ENCODE results near the gene ELP1.
A peak's percentile ranks its signal among the peaks of the same experiment; 100 is the strongest.

Gene ELP1

DNA sequence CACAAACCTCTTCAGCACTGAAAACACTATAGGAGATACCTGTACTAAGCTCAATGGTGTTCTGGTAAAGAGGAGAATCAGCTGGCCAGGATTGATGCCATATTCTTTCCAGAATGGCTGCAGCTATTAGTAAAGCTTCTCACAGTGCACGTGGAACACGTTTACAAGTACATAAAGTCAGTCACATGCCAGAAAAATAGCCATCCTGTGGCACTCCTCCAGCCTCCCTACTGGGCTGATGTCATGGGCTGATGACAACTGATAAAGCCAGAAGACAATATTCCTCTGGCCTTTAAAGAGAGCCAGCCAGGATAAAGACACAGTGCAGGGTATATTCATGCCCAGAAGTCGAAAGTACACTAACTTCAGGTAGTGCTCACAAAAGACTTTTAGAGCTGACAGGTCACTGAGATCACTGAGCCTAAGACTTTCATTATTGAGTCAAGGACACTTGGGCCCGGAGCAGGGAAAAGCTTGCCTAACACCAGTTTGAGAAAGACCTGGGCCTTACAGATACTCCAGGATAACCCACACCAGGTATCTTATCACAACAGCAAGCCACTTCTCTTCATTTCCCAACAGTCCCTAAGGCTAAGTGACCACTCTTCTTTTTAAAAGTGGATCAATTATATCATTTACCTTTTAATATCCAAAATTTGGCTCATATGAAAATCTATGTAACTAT lies 29.7 kb upstream of the ELP1 start:
- H2AK5ac ChIP-seq (ENCODE audit: low read length, severe bottlenecking) = no peak overlapping the region
- WGBS = 89% methylated on average over 4 of the region's 4 CpGs
- no peak overlapping the region for H3K4me3 ChIP-seq (ENCODE audit: insufficient read depth in 1 of 2, low read depth in 1 of 2, low read length in 2 of 2)
- H3K79me1 ChIP-seq (replicated peaks; ENCODE audit: low read length, poor library complexity, severe bottlenecking) = peaks cover 11% of the 10 kb centered on the region
- peaks cover 10 to 67% of the 10 kb centered on the region in 2 experiments for H3K36me3 ChIP-seq (ENCODE audit: control insufficient read depth in 1 of 2, insufficient read depth in 2 of 2, low read depth in 1 of 2, low read length in 2 of 2)
- no peak overlapping the region for H2BK120ac ChIP-seq (ENCODE audit: low read depth, low read length)
- peak overlapping the region; percentile 18 for H3K4me2 ChIP-seq (ENCODE audit: low read length, poor library complexity, severe bottlenecking)
- H4K91ac ChIP-seq (ENCODE audit: low read length) = no peak overlapping the region
- no peak overlapping the region for H3K9ac ChIP-seq (ENCODE audit: low read length)
- H4K8ac ChIP-seq (ENCODE audit: low read length) = no peak overlapping the region
- H3K18ac ChIP-seq (ENCODE audit: low read depth in 1 of 2, low read length in 2 of 2) = no peak overlapping the region
- no peaks in the 10 kb centered on the region for H3K4me1 ChIP-seq (ENCODE audit: control insufficient read depth, insufficient read depth, low read depth, low read length)
- H2BK5ac ChIP-seq (ENCODE audit: low read depth, low read length, poor library complexity, severe bottlenecking) = no peak overlapping the region
- no peak overlapping the region for H3K4ac ChIP-seq (ENCODE audit: low read depth in 1 of 2, low read length in 2 of 2)
- H2BK12ac ChIP-seq (ENCODE audit: low read length in 2 of 2) = no peak overlapping the region
- no peak overlapping the region for H2AFZ ChIP-seq (ENCODE audit: low read depth, low read length)
- no peak overlapping the region for H3K14ac ChIP-seq (ENCODE audit: low read length in 2 of 2)
- no peak for DNase-seq
- H3K23ac ChIP-seq (ENCODE audit: low read length in 2 of 2) = no peak overlapping the region
- no peak overlapping the region for H3K27ac ChIP-seq (ENCODE audit: low read length, poor library complexity, severe bottlenecking)
- no peaks in the 10 kb centered on the region for H3K9me3 ChIP-seq (ENCODE audit: control insufficient read depth, low read length)
- H3K27me3 ChIP-seq (ENCODE audit: control insufficient read depth in 1 of 2, insufficient read depth in 1 of 2, low read length in 2 of 2) = no peaks in the 10 kb centered on the region
- no peak overlapping the region for H2BK15ac ChIP-seq (ENCODE audit: low read depth, poor library complexity, severe bottlenecking)

DNA sequence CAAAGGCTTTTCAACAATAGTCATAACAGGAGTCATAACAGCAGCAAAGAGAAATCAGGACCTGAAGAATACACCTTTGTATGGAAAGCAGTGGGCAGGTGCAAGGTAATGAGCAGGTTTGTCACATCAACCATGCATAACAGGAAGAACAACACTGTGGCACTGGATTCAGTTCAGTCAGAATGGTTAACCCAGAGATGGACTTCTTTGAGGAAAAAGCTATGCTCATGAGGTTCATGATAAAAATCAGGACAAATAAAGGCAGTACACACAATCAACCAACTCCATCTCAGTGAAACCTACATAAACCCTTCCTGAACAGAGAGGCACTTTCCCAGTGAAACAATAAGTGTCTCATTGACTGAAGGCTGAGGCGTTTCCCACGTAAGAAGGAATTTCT lies 27.2 kb upstream of the ELP1 start:
- no peak overlapping the region for H3K14ac ChIP-seq (ENCODE audit: low read length in 2 of 2)
- no peak overlapping the region for H3K18ac ChIP-seq (ENCODE audit: low read depth in 1 of 2, low read length in 2 of 2)
- H2BK5ac ChIP-seq (ENCODE audit: low read depth, low read length, poor library complexity, severe bottlenecking) = no peak overlapping the region
- no peak overlapping the region for H3K4ac ChIP-seq (ENCODE audit: low read depth in 1 of 2, low read length in 2 of 2)
- H2BK120ac ChIP-seq (ENCODE audit: low read depth, low read length) = no peak overlapping the region
- peaks cover 11% of the 10 kb centered on the region for H3K79me1 ChIP-seq (replicated peaks; ENCODE audit: low read length, poor library complexity, severe bottlenecking)
- H3K23ac ChIP-seq (ENCODE audit: low read length in 2 of 2) = no peak overlapping the region
- no peak overlapping the region for H3K4me3 ChIP-seq (ENCODE audit: insufficient read depth in 1 of 2, low read depth in 1 of 2, low read length in 2 of 2)
- no peak overlapping the region for H2AFZ ChIP-seq (ENCODE audit: low read depth, low read length)
- no peak overlapping the region for H2AK5ac ChIP-seq (ENCODE audit: low read length, severe bottlenecking)
- no peak overlapping the region for H2BK15ac ChIP-seq (ENCODE audit: low read depth, poor library complexity, severe bottlenecking)
- WGBS = no CpG with 5 or more reads among the region's 2 CpGs
- no peak for DNase-seq
- H3K4me2 ChIP-seq (ENCODE audit: low read length, poor library complexity, severe bottlenecking) = no peak overlapping the region
- no peak overlapping the region for H3K9ac ChIP-seq (ENCODE audit: low read length)
- no peak overlapping the region for H3K27ac ChIP-seq (ENCODE audit: low read length, poor library complexity, severe bottlenecking)
- H4K91ac ChIP-seq (ENCODE audit: low read length) = no peak overlapping the region
- H4K8ac ChIP-seq (ENCODE audit: low read length) = no peak overlapping the region
- no peaks in the 10 kb centered on the region for H3K27me3 ChIP-seq (ENCODE audit: control insufficient read depth in 1 of 2, insufficient read depth in 1 of 2, low read length in 2 of 2)
- no peaks in the 10 kb centered on the region for H3K4me1 ChIP-seq (ENCODE audit: control insufficient read depth, insufficient read depth, low read depth, low read length)
- no peaks in the 10 kb centered on the region for H3K9me3 ChIP-seq (ENCODE audit: control insufficient read depth, low read length)
- H2BK12ac ChIP-seq (ENCODE audit: low read length in 2 of 2) = no peak overlapping the region
- peaks cover 5 to 47% of the 10 kb centered on the region in 2 experiments for H3K36me3 ChIP-seq (ENCODE audit: control insufficient read depth in 1 of 2, insufficient read depth in 2 of 2, low read depth in 1 of 2, low read length in 2 of 2)

DNA sequence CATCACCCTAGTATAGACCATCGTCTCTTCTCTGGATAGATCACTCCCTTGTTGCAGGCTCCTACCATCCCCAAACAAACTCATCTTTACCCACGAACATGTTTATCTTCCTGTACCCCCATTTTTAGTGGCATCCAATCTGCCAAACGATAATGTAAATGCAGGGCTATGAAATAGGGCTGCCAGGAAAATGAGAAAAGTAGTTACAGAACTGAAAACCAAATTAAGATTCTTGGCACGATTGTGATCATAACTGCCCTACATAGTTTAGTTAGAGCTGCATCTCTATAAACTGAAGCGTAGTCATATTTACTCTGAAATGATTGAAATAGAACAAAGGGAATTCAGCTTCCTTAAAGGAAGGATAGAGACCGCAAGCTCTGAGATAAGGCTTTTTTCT lies 26.4 kb upstream of the ELP1 start:
- H3K14ac ChIP-seq (ENCODE audit: low read length in 2 of 2) = no peak overlapping the region
- H3K9me3 ChIP-seq (ENCODE audit: control insufficient read depth, low read length) = no peaks in the 10 kb centered on the region
- H3K18ac ChIP-seq (ENCODE audit: low read depth in 1 of 2, low read length in 2 of 2) = no peak overlapping the region
- H3K4ac ChIP-seq (ENCODE audit: low read depth in 1 of 2, low read length in 2 of 2) = no peak overlapping the region
- no peak overlapping the region for H4K8ac ChIP-seq (ENCODE audit: low read length)
- no peak overlapping the region for H2AK5ac ChIP-seq (ENCODE audit: low read length, severe bottlenecking)
- no peak overlapping the region for H2AFZ ChIP-seq (ENCODE audit: low read depth, low read length)
- no peak overlapping the region for H3K4me3 ChIP-seq (ENCODE audit: insufficient read depth in 1 of 2, low read depth in 1 of 2, low read length in 2 of 2)
- H3K9ac ChIP-seq (ENCODE audit: low read length) = no peak overlapping the region
- no peak overlapping the region for H2BK5ac ChIP-seq (ENCODE audit: low read depth, low read length, poor library complexity, severe bottlenecking)
- H2BK120ac ChIP-seq (ENCODE audit: low read depth, low read length) = no peak overlapping the region
- no peak overlapping the region for H2BK15ac ChIP-seq (ENCODE audit: low read depth, poor library complexity, severe bottlenecking)
- no peak overlapping the region for H4K91ac ChIP-seq (ENCODE audit: low read length)
- no peaks in the 10 kb centered on the region for H3K27me3 ChIP-seq (ENCODE audit: control insufficient read depth in 1 of 2, insufficient read depth in 1 of 2, low read length in 2 of 2)
- no peak overlapping the region for H2BK12ac ChIP-seq (ENCODE audit: low read length in 2 of 2)
- H3K27ac ChIP-seq (ENCODE audit: low read length, poor library complexity, severe bottlenecking) = no peak overlapping the region
- 75% methylated on average over 4 of the region's 6 CpGs for WGBS
- no peak for DNase-seq
- no peak overlapping the region for H3K23ac ChIP-seq (ENCODE audit: low read length in 2 of 2)
- H3K4me2 ChIP-seq (ENCODE audit: low read length, poor library complexity, severe bottlenecking) = no peak overlapping the region
- peaks cover 5 to 41% of the 10 kb centered on the region in 2 experiments for H3K36me3 ChIP-seq (ENCODE audit: control insufficient read depth in 1 of 2, insufficient read depth in 2 of 2, low read depth in 1 of 2, low read length in 2 of 2)
- H3K79me1 ChIP-seq (replicated peaks; ENCODE audit: low read length, poor library complexity, severe bottlenecking) = peaks cover 11% of the 10 kb centered on the region
- no peaks in the 10 kb centered on the region for H3K4me1 ChIP-seq (ENCODE audit: control insufficient read depth, insufficient read depth, low read depth, low read length)

DNA sequence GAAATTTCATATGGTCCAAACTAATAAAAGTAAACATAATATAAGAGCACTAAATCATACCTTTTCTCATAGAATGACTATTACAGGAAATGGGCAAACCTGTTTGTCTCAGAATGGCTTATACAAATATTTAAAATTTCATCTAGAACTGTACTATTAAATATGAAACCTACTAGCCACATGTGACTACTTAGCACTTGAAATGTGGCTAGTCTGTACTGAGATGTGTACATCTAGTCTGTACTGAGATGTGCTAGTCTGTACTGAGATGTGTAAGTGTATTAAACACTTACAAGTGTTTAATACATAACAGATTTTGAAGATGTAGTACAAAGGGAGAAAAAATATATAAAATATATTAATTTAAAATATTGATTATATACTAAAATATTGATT lies 22.7 kb upstream of the ELP1 start:
- no peak for DNase-seq
- H3K23ac ChIP-seq (ENCODE audit: low read length in 2 of 2) = no peak overlapping the region
- H3K18ac ChIP-seq (ENCODE audit: low read depth in 1 of 2, low read length in 2 of 2) = no peak overlapping the region

More for the DNA sequence above, 22.7 kb upstream of the ELP1 start:
- Histone ChIP-seq H3K4me1 (ENCODE audit: control insufficient read depth, insufficient read depth, low read depth, low read length) (no peaks in the 10 kb centered on the region), H2BK5ac (ENCODE audit: low read depth, low read length, poor library complexity, severe bottlenecking) (no peak overlapping the region), H2BK12ac (ENCODE audit: low read length in 2 of 2) (no peak overlapping the region), H2AFZ (ENCODE audit: low read depth, low read length) (no peak overlapping the region), H4K8ac (ENCODE audit: low read length) (no peak overlapping the region), H2BK15ac (ENCODE audit: low read depth, poor library complexity, severe bottlenecking) (no peak overlapping the region), H3K9me3 (ENCODE audit: control insufficient read depth, low read length) (no peaks in the 10 kb centered on the region), H3K4me2 (ENCODE audit: low read length, poor library complexity, severe bottlenecking) (no peak overlapping the region), H3K36me3 (ENCODE audit: control insufficient read depth in 1 of 2, insufficient read depth in 2 of 2, low read depth in 1 of 2, low read length in 2 of 2) (peaks cover 0 to 39% of the 10 kb centered on the region in 2 experiments), H2BK120ac (ENCODE audit: low read depth, low read length) (no peak overlapping the region), H4K91ac (ENCODE audit: low read length) (no peak overlapping the region), H3K79me1 (replicated peaks; ENCODE audit: low read length, poor library complexity, severe bottlenecking) (peaks cover 9% of the 10 kb centered on the region), H3K4me3 (ENCODE audit: insufficient read depth in 1 of 2, low read depth in 1 of 2, low read length in 2 of 2) (no peak overlapping the region), H3K4ac (ENCODE audit: low read depth in 1 of 2, low read length in 2 of 2) (no peak overlapping the region), H3K27ac (ENCODE audit: low read length, poor library complexity, severe bottlenecking) (no peak overlapping the region), H2AK5ac (ENCODE audit: low read length, severe bottlenecking) (no peak overlapping the region), H3K9ac (ENCODE audit: low read length) (no peak overlapping the region), H3K27me3 (ENCODE audit: control insufficient read depth in 1 of 2, insufficient read depth in 1 of 2, low read length in 2 of 2) (no peaks in the 10 kb centered on the region), H3K14ac (ENCODE audit: low read length in 2 of 2) (no peak overlapping the region)
